Forelimb muscle (tissue), 1 donor: ENCODE data around the gene ARHGAP26. TPM values are rescaled to one million over a fixed set of nuclear protein-coding genes. Genes with fewer than 3 reads are reported as not detected.

Source experiments
- DNase-seq: peaks from one replicate; pipeline ENCODE4 v3.0.0-alpha.2; 2013; ENCODE audit warnings: low read depth
- polyA plus RNA-seq: library from polyadenylated mRNA; unstranded; fragments of 120-200 nt; gene quantifications from one replicate; pipeline ENCODE4 v1.2.1, GENCODE V29; 2013; ENCODE audit not compliant: insufficient read length

Gene ARHGAP26
- polyA plus RNA-seq, 1 donor: 11.9 TPM

- DNase-seq: no peak
Observed at GRCh38 chr5:143036146-143036927, 266.2 kb downstream of the ARHGAP26 start.

GRCh38 chr5:143037071-143037470 lies 266.9 kb downstream of the ARHGAP26 start:
- no peak for DNase-seq

GRCh38 chr5:143037708-143038107 lies 267.5 kb downstream of the ARHGAP26 start:
- DNase-seq: no peak

GRCh38 chr5:143040622-143041021 lies 270.4 kb downstream of the ARHGAP26 start:
- DNase-seq: no peak

- DNase-seq: no peak
Observed at GRCh38 chr5:143041461-143041860, 271.3 kb downstream of the ARHGAP26 start.

GRCh38 chr5:143041972-143042770 lies 272.0 kb downstream of the ARHGAP26 start:
- DNase-seq: no peak

GRCh38 chr5:143044265-143044664 lies 274.1 kb downstream of the ARHGAP26 start:
- no peak for DNase-seq

GRCh38 chr5:143045062-143045461 lies 274.9 kb downstream of the ARHGAP26 start:
- DNase-seq: no peak

GRCh38 chr5:143046314-143046713 lies 276.1 kb downstream of the ARHGAP26 start:
- no peak for DNase-seq

GRCh38 chr5:143047091-143047490 lies 276.9 kb downstream of the ARHGAP26 start:
- DNase-seq: no peak

GRCh38 chr5:143050183-143050582 lies 280.0 kb downstream of the ARHGAP26 start:
- DNase-seq: no peak

- no peak for DNase-seq
Observed at GRCh38 chr5:143051244-143052058, 281.3 kb downstream of the ARHGAP26 start.

- no peak for DNase-seq
Observed at GRCh38 chr5:143052967-143053682, 282.9 kb downstream of the ARHGAP26 start.

GRCh38 chr5:143053780-143054179 lies 283.6 kb downstream of the ARHGAP26 start:
- DNase-seq: no peak

GRCh38 chr5:143054480-143054941 lies 284.3 kb downstream of the ARHGAP26 start:
- no peak for DNase-seq

- no peak for DNase-seq
Observed at GRCh38 chr5:143055596-143056338, 285.6 kb downstream of the ARHGAP26 start.

GRCh38 chr5:143056339-143056704 lies 286.1 kb downstream of the ARHGAP26 start:
- no peak for DNase-seq

GRCh38 chr5:143056792-143057579 lies 286.8 kb downstream of the ARHGAP26 start:
- no peak for DNase-seq

GRCh38 chr5:143057580-143057999 lies 287.4 kb downstream of the ARHGAP26 start:
- no peak for DNase-seq

GRCh38 chr5:143059355-143059754 lies 289.2 kb downstream of the ARHGAP26 start:
- DNase-seq: no peak
